HCT116 (cell line): ENCODE measurements around the gene C8A.

Experiments used
- CTCF ChIP-seq, 3 experiments: fragments of 200-600 bp in 1 of 3; sonication (generic) in 1 of 3; IDR thresholded peaks in 2 of 3; conservative IDR thresholded peaks in 1 of 3; 2 replicates each; pipeline ENCODE4 v1.5.1; 2012 to 2017; ENCODE audit warnings: low read depth in 2 of 3, low read length in 2 of 3, antibody characterized with exemption in 1 of 3, borderline replicate concordance in 1 of 3, control low read depth in 1 of 3, mild to moderate bottlenecking in 1 of 3, mixed read lengths in 1 of 3, mixed run types in 1 of 3, moderate library complexity in 1 of 3; ENCODE audit not compliant: insufficient read depth in 1 of 3
- MAX ChIP-seq: IDR thresholded peaks from 2 replicates; pipeline ENCODE4 v1.6.1; 2012
- POLR2A ChIP-seq: IDR thresholded peaks from 2 replicates; pipeline ENCODE4 v1.7.0; 2011; ENCODE audit warnings: borderline replicate concordance; ENCODE audit not compliant: insufficient read depth, insufficient read length; ENCODE audit errors: extremely low read depth
- POLR2AphosphoS5 ChIP-seq: IDR thresholded peaks from 2 replicates; pipeline ENCODE4 v1.6.1; 2011; ENCODE audit warnings: mild to moderate bottlenecking, low read depth, low read length, moderate library complexity
- RAD21 ChIP-seq: IDR thresholded peaks from 2 replicates; pipeline ENCODE4 v1.6.1; 2012; ENCODE audit warnings: low read depth, mild to moderate bottlenecking
- SIN3A ChIP-seq: IDR thresholded peaks from 2 replicates; pipeline ENCODE4 v1.6.1; 2012; ENCODE audit warnings: low read depth
- TCF7L2 ChIP-seq: IDR thresholded peaks from 2 replicates; pipeline ENCODE4 v1.7.0; 2011; ENCODE audit warnings: borderline replicate concordance, inconsistent platforms; ENCODE audit not compliant: insufficient read depth, insufficient read length; ENCODE audit errors: extremely low read depth
- YY1 ChIP-seq: IDR thresholded peaks from 2 replicates; pipeline ENCODE4 v1.6.1; 2011; ENCODE audit warnings: low read length, low read depth, moderate library complexity, mild to moderate bottlenecking; ENCODE audit not compliant: insufficient replicate concordance; ENCODE audit errors: extremely low read depth
- ZNF274 ChIP-seq: fragments of 200-500 bp; sonication (Bioruptor generic); IDR thresholded peaks from 2 replicates; pipeline ENCODE4 v1.6.1; 2014; ENCODE audit warnings: mild to moderate bottlenecking, low read depth, low read length, inconsistent platforms
- TF ChIP-seq, protein P1 (sequence below): IDR thresholded peaks from 2 replicates; pipeline ENCODE4 v1.6.1; 2012
- TF ChIP-seq, protein P2 (sequence below): IDR thresholded peaks from 2 replicates; pipeline ENCODE4 v1.6.1; 2012; ENCODE audit warnings: low read depth

GRCh38 chr1:56908619-56909221 lies 54.1 kb downstream of the C8A start:
- TF ChIP-seq CTCF (IDR thresholded peaks at IDR 0.05 in 2 of 3, conservative IDR thresholded peaks at IDR 0.05 in 1 of 3; ENCODE audit: borderline replicate concordance in 1 of 3, insufficient read depth in 1 of 3, low read depth in 2 of 3, low read length in 2 of 3), result no peak
- no peak for TF ChIP-seq RAD21
- TF ChIP-seq, protein P1, sequence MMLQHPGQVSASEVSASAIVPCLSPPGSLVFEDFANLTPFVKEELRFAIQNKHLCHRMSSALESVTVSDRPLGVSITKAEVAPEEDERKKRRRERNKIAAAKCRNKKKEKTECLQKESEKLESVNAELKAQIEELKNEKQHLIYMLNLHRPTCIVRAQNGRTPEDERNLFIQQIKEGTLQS, result no peak
- TF ChIP-seq ZNF274, result no peak
- no peak for TF ChIP-seq POLR2A
- no peak for TF ChIP-seq POLR2AphosphoS5
- TF ChIP-seq YY1, result no peak
- no peak for TF ChIP-seq MAX
- no peak for TF ChIP-seq SIN3A
- TF ChIP-seq, protein P2, sequence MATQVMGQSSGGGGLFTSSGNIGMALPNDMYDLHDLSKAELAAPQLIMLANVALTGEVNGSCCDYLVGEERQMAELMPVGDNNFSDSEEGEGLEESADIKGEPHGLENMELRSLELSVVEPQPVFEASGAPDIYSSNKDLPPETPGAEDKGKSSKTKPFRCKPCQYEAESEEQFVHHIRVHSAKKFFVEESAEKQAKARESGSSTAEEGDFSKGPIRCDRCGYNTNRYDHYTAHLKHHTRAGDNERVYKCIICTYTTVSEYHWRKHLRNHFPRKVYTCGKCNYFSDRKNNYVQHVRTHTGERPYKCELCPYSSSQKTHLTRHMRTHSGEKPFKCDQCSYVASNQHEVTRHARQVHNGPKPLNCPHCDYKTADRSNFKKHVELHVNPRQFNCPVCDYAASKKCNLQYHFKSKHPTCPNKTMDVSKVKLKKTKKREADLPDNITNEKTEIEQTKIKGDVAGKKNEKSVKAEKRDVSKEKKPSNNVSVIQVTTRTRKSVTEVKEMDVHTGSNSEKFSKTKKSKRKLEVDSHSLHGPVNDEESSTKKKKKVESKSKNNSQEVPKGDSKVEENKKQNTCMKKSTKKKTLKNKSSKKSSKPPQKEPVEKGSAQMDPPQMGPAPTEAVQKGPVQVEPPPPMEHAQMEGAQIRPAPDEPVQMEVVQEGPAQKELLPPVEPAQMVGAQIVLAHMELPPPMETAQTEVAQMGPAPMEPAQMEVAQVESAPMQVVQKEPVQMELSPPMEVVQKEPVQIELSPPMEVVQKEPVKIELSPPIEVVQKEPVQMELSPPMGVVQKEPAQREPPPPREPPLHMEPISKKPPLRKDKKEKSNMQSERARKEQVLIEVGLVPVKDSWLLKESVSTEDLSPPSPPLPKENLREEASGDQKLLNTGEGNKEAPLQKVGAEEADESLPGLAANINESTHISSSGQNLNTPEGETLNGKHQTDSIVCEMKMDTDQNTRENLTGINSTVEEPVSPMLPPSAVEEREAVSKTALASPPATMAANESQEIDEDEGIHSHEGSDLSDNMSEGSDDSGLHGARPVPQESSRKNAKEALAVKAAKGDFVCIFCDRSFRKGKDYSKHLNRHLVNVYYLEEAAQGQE, result no peak
- no peak for TF ChIP-seq TCF7L2
